ENCODE measurements around the gene FAM120AOS.

DNA sequence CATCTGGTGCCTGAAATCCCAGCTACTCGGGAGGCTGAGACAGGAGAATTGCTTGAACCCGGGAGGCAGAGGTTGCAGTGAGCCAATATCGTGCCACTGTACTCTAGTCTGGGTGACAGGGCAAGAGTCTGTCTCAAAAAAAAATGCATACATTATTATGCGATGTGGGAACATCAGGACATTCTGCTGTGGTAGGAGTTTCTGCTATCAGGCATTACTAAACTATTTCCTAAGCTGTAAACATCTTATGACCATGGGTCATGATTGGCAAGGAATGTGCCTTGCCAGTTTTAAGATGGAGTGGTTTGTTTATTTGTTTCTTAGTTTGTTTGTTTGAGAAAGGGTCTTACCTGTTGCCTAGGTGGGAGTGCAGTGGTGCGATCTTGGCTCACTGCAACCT lies 47.0 kb downstream of the FAM120AOS start:
- TF ChIP-seq CTCF (IDR thresholded peaks at IDR 0.05; ENCODE audit: low read depth, low read length) (no peak), EZH2phosphoT487 (IDR thresholded peaks at IDR 0.05; ENCODE audit: low read depth) (no peak)

All from OCI-LY3 (cell line).